EL (cell line): ENCODE measurements around the gene SEC14L1.
"Not testable (repeated sequence)": the region's sequence is repeated elsewhere in the genome, so short reads cannot be mapped to it uniquely, and the experiment has no call there.

Experiments
- DNase-seq: peaks from one replicate; pipeline ENCODE4 v3.0.0-alpha.2; 2016

The SEC14L1 gene

GRCh38 chr17:77142689-77143088, 1.9 kb downstream of the SEC14L1 start:
- no peak for DNase-seq

- no peak for DNase-seq
Measured at GRCh38 chr17:77143306-77143705, 2.5 kb downstream of the SEC14L1 start.

- DNase-seq: no peak
Measured at GRCh38 chr17:77144227-77144626, 3.5 kb downstream of the SEC14L1 start.

GRCh38 chr17:77145224-77145611, 4.4 kb downstream of the SEC14L1 start:
- DNase-seq: no peak

- DNase-seq: peak; percentile 91
Measured at GRCh38 chr17:77145612-77146245, 5.0 kb downstream of the SEC14L1 start.

GRCh38 chr17:77146246-77146632, 5.5 kb downstream of the SEC14L1 start:
- no peak for DNase-seq

GRCh38 chr17:77146882-77147281, 6.1 kb downstream of the SEC14L1 start:
- no peak for DNase-seq

- DNase-seq: no peak
Measured at GRCh38 chr17:77147357-77147801, 6.6 kb downstream of the SEC14L1 start.

- no peak for DNase-seq
Measured at GRCh38 chr17:77148077-77148939, 7.5 kb downstream of the SEC14L1 start.

- DNase-seq: no peak
Measured at GRCh38 chr17:77148940-77149510, 8.3 kb downstream of the SEC14L1 start.

- no peak for DNase-seq
Measured at GRCh38 chr17:77150196-77150595, 9.4 kb downstream of the SEC14L1 start.

GRCh38 chr17:77151186-77151585, 10.4 kb downstream of the SEC14L1 start:
- DNase-seq: no peak

GRCh38 chr17:77152056-77152455, 11.3 kb downstream of the SEC14L1 start:
- DNase-seq: not testable (repeated sequence)

GRCh38 chr17:77153472-77153871, 12.7 kb downstream of the SEC14L1 start:
- DNase-seq: no peak

- DNase-seq: no peak
Measured at GRCh38 chr17:77153999-77154586, 13.3 kb downstream of the SEC14L1 start.

- DNase-seq: no peak
Measured at GRCh38 chr17:77155125-77155524, 14.4 kb downstream of the SEC14L1 start.

GRCh38 chr17:77157766-77158165, 17.0 kb downstream of the SEC14L1 start:
- DNase-seq: not testable (repeated sequence)

GRCh38 chr17:77160091-77160874, 19.5 kb downstream of the SEC14L1 start:
- no peak for DNase-seq

- DNase-seq: no peak
Measured at GRCh38 chr17:77160875-77161530, 20.2 kb downstream of the SEC14L1 start.

- no peak for DNase-seq
Measured at GRCh38 chr17:77161953-77162352, 21.2 kb downstream of the SEC14L1 start.

- no peak for DNase-seq
Measured at GRCh38 chr17:77163001-77163400, 22.2 kb downstream of the SEC14L1 start.
